HEK293 (cell line): Measurements from ENCODE around the gene NF2.

ENCODE experiments used
- ATF2 ChIP-seq: fragments of 450-650 bp; formaldehyde crosslinking; IDR thresholded peaks from 2 replicates; pipeline ENCODE4 v1.5.1; 2016; ENCODE audit warnings: missing biosample characterization, missing genetic modification characterization, low read depth
- GFI1B ChIP-seq: fragments of 450-650 bp; formaldehyde crosslinking; IDR thresholded peaks from 2 replicates; pipeline ENCODE4 v1.5.1; 2016; ENCODE audit warnings: missing biosample characterization, missing genetic modification characterization
- KLF16 ChIP-seq: fragments of 450-650 bp; formaldehyde crosslinking; IDR thresholded peaks from 2 replicates; pipeline ENCODE4 v1.5.1; 2017; ENCODE audit warnings: missing biosample characterization, missing genetic modification characterization
- MZF1 ChIP-seq: fragments of 450-650 bp; formaldehyde crosslinking; IDR thresholded peaks from 2 replicates; pipeline ENCODE4 v1.5.1; 2017; ENCODE audit warnings: missing biosample characterization, missing genetic modification characterization, borderline replicate concordance
- PATZ1 ChIP-seq: fragments of 450-650 bp; formaldehyde crosslinking; IDR thresholded peaks from 2 replicates; pipeline ENCODE4 v1.5.1; 2016; ENCODE audit warnings: missing biosample characterization, missing genetic modification characterization
- ZBTB6 ChIP-seq: fragments of 450-650 bp; formaldehyde crosslinking; IDR thresholded peaks from 2 replicates; pipeline ENCODE4 v1.5.1; 2017; ENCODE audit warnings: missing biosample characterization, missing genetic modification characterization
- ZBTB7A ChIP-seq: fragments of 450-650 bp; formaldehyde crosslinking; IDR thresholded peaks from 2 replicates; pipeline ENCODE4 v1.5.1; 2016; ENCODE audit warnings: low read depth, missing biosample characterization, missing genetic modification characterization
- ZEB2 ChIP-seq: fragments of 450-650 bp; formaldehyde crosslinking; IDR thresholded peaks from 2 replicates; pipeline ENCODE4 v1.5.1; 2016; ENCODE audit warnings: missing biosample characterization, missing genetic modification characterization
- ZFP69B ChIP-seq: fragments of 450-650 bp; formaldehyde crosslinking; IDR thresholded peaks from 2 replicates; pipeline ENCODE4 v1.5.1; 2016; ENCODE audit warnings: missing biosample characterization, missing genetic modification characterization
- ZNF157 ChIP-seq: fragments of 450-650 bp; formaldehyde crosslinking; IDR thresholded peaks from 2 replicates; pipeline ENCODE4 v1.5.1; 2016; ENCODE audit warnings: missing biosample characterization, missing genetic modification characterization
- ZNF174 ChIP-seq: fragments of 450-650 bp; formaldehyde crosslinking; IDR thresholded peaks from 2 replicates; pipeline ENCODE4 v1.5.0; 2017; ENCODE audit warnings: missing biosample characterization, mild to moderate bottlenecking, missing genetic modification characterization
- ZNF19 ChIP-seq: fragments of 450-650 bp; formaldehyde crosslinking; IDR thresholded peaks from 2 replicates; pipeline ENCODE4; 2016; ENCODE audit warnings: missing biosample characterization, missing genetic modification characterization, low read depth
- ZNF202 ChIP-seq: fragments of 450-650 bp; formaldehyde crosslinking; IDR thresholded peaks from 2 replicates; pipeline ENCODE4 v1.5.1; 2016; ENCODE audit warnings: missing biosample characterization, missing genetic modification characterization, borderline replicate concordance
- ZNF266 ChIP-seq: fragments of 450-650 bp; formaldehyde crosslinking; IDR thresholded peaks from 2 replicates; pipeline ENCODE4 v1.5.1; 2016; ENCODE audit warnings: missing biosample characterization, missing genetic modification characterization, low read depth
- ZNF362 ChIP-seq: fragments of 450-650 bp; formaldehyde crosslinking; IDR thresholded peaks from 2 replicates; pipeline ENCODE4 v1.5.1; 2016; ENCODE audit warnings: missing biosample characterization, missing genetic modification characterization
- ZNF398 ChIP-seq: fragments of 450-650 bp; formaldehyde crosslinking; IDR thresholded peaks from 2 replicates; pipeline ENCODE4 v1.5.1; 2017; ENCODE audit warnings: missing biosample characterization, missing genetic modification characterization
- ZNF449 ChIP-seq: fragments of 450-650 bp; formaldehyde crosslinking; IDR thresholded peaks from 2 replicates; pipeline ENCODE4 v1.5.1; 2017; ENCODE audit warnings: missing biosample characterization, mild to moderate bottlenecking, missing genetic modification characterization, moderate library complexity
- ZNF514 ChIP-seq: fragments of 450-650 bp; formaldehyde crosslinking; IDR thresholded peaks from 2 replicates; pipeline ENCODE4 v1.5.1; 2016; ENCODE audit warnings: missing biosample characterization, missing genetic modification characterization
- ZNF518A ChIP-seq: fragments of 450-650 bp; formaldehyde crosslinking; conservative IDR thresholded peaks from 2 replicates; pipeline ENCODE4 v1.5.1; 2016; ENCODE audit warnings: low read depth, missing biosample characterization, missing genetic modification characterization
- ZNF548 ChIP-seq: fragments of 450-650 bp; formaldehyde crosslinking; IDR thresholded peaks from 2 replicates; pipeline ENCODE4 v1.5.1; 2016; ENCODE audit warnings: missing biosample characterization, missing genetic modification characterization
- ZNF558 ChIP-seq: fragments of 450-650 bp; formaldehyde crosslinking; IDR thresholded peaks from 2 replicates; pipeline ENCODE4 v1.5.1; 2016; ENCODE audit warnings: missing biosample characterization, missing genetic modification characterization
- ZNF585B ChIP-seq: fragments of 450-650 bp; formaldehyde crosslinking; IDR thresholded peaks from 2 replicates; pipeline ENCODE4 v1.5.1; 2016; ENCODE audit warnings: missing biosample characterization, missing genetic modification characterization
- ZNF654 ChIP-seq: fragments of 450-650 bp; formaldehyde crosslinking; IDR thresholded peaks from 2 replicates; pipeline ENCODE4 v1.5.1; 2016; ENCODE audit warnings: low read depth, missing biosample characterization, missing genetic modification characterization
- ZNF707 ChIP-seq: fragments of 450-650 bp; formaldehyde crosslinking; IDR thresholded peaks from 2 replicates; pipeline ENCODE4 v1.5.1; 2016; ENCODE audit warnings: missing biosample characterization, missing genetic modification characterization
- ZNF791 ChIP-seq: fragments of 450-650 bp; formaldehyde crosslinking; IDR thresholded peaks from 2 replicates; pipeline ENCODE4 v1.5.1; 2016; ENCODE audit warnings: missing biosample characterization, missing genetic modification characterization

The NF2 gene

GRCh38 chr22:29641042-29641699 is 37.7 kb downstream of the NF2 start (continued):
- TF ChIP-seq ZNF398 (no peak), ZBTB7A (tag by site-specific recombination) (no peak), MZF1 (tag by site-specific recombination) (peak; percentile 13; the same call in 1 of the 2 replicates), ZNF174 (tag by site-specific recombination) (no peak), ZFP69B (tag by site-specific recombination) (no peak), KLF16 (tag by site-specific recombination) (no peak), GFI1B (tag by site-specific recombination) (0 out of 2 replicates have a peak, but pooled peaks have one; percentile 24), ATF2 (tag by site-specific recombination) (peak; percentile 68; the same call in 1 of the 2 replicates), ZNF558 (no peak), ZNF362 (tag by site-specific recombination) (no peak), ZNF707 (tag by site-specific recombination) (no peak), ZBTB6 (tag by site-specific recombination) (no peak), ZNF514 (tag by site-specific recombination) (no peak), PATZ1 (tag by site-specific recombination) (no peak), ZNF449 (no peak), ZNF202 (tag by site-specific recombination) (no peak), ZEB2 (tag by site-specific recombination) (peak; percentile 78), ZNF19 (tag by site-specific recombination) (0 out of 2 replicates have a peak, but pooled peaks have one; percentile 10), ZNF548 (tag by site-specific recombination) (no peak), ZNF518A (0 out of 2 replicates have a peak, but pooled peaks have one; percentile 24), ZNF654 (tag by site-specific recombination) (no peak), ZNF585B (tag by site-specific recombination) (no peak), ZNF266 (tag by site-specific recombination) (no peak), ZNF157 (tag by site-specific recombination) (no peak), ZNF791 (tag by site-specific recombination) (no peak)
